HG02943 (cell line): Measurements from ENCODE around the gene GANAB.
"Not testable (repeated sequence)": the region's sequence is repeated elsewhere in the genome, so short reads cannot be mapped to it uniquely, and the experiment has no call there.

ENCODE experiments used
- ATAC-seq: cut with Tn5 transposase; IDR thresholded peaks from one replicate; pipeline ENCODE4 v1.9.1; 2021; ENCODE audit warnings: mild to moderate bottlenecking, low read depth, moderate library complexity; ENCODE audit not compliant: unreplicated experiment

The GANAB gene

GRCh38 chr11:62645946-62646824, at the start of gene GANAB:
Gene GANAB, minus strand, starts transcription at chr11:62646613. Its CDS starts 14 bp downstream, at chr11:62646599.
- ATAC-seq = peak; percentile 83

GRCh38 chr11:62694455-62695167, 48.2 kb upstream of the GANAB start:
- no peak for ATAC-seq

- ATAC-seq = not testable (repeated sequence)
These were observed 47.2 kb upstream of the GANAB start for GRCh38 chr11:62693624-62694023.

- ATAC-seq = no peak
These were observed 43.2 kb upstream of the GANAB start, which contains the start of gene LRRN4CL for GRCh38 chr11:62689421-62690183. Gene LRRN4CL, minus strand, starts transcription at chr11:62689530. Its CDS starts 1,022 bp downstream, at chr11:62688508.

GRCh38 chr11:62688491-62688890, 42.1 kb upstream of the GANAB start:
- ATAC-seq = no peak

GRCh38 chr11:62687508-62688396, 41.3 kb upstream of the GANAB start:
- no peak for ATAC-seq

GRCh38 chr11:62682518-62682917, 36.1 kb upstream of the GANAB start:
- ATAC-seq = no peak

GRCh38 chr11:62680825-62681240, 34.4 kb upstream of the GANAB start:
- no peak for ATAC-seq

GRCh38 chr11:62678770-62679696, 32.6 kb upstream of the GANAB start, which contains the start of gene UBXN1:
Gene UBXN1, minus strand, starts transcription at chr11:62679073. Its CDS starts 150 bp downstream, at chr11:62678923.
- ATAC-seq = peak; percentile 62

GRCh38 chr11:62678433-62678769, 32.0 kb upstream of the GANAB start:
- ATAC-seq = no peak

GRCh38 chr11:62677714-62678113, 31.3 kb upstream of the GANAB start:
- no peak for ATAC-seq

- no peak for ATAC-seq
These were observed 30.7 kb upstream of the GANAB start for GRCh38 chr11:62677156-62677555.

GRCh38 chr11:62676698-62677097, 30.3 kb upstream of the GANAB start:
- ATAC-seq = no peak

GRCh38 chr11:62675415-62675814, 29.0 kb upstream of the GANAB start:
- not testable (repeated sequence) for ATAC-seq

- ATAC-seq = no peak
These were observed 26.7 kb upstream of the GANAB start for GRCh38 chr11:62673196-62673525.

- peak; percentile 59 for ATAC-seq
These were observed 25.4 kb upstream of the GANAB start, which contains the start of the genes LBHD1 and UQCC3 for GRCh38 chr11:62671608-62672389. Gene LBHD1, minus strand, starts transcription at chr11:62672267. Its CDS starts 2,236 bp downstream, at chr11:62670031. Gene UQCC3, plus strand, starts transcription at chr11:62671673. Its CDS starts 73 bp downstream, at chr11:62671746.

- no peak for ATAC-seq
These were observed 24.8 kb upstream of the GANAB start for GRCh38 chr11:62671236-62671607.
